ENCODE measurements around the gene ADAMTS2. TPM values are rescaled to one million over a fixed set of nuclear protein-coding genes. Genes with fewer than 3 reads are reported as not detected.

The ADAMTS2 gene
- total RNA-seq, 1 donor from 2014 or later = 18.8 TPM

DNA sequence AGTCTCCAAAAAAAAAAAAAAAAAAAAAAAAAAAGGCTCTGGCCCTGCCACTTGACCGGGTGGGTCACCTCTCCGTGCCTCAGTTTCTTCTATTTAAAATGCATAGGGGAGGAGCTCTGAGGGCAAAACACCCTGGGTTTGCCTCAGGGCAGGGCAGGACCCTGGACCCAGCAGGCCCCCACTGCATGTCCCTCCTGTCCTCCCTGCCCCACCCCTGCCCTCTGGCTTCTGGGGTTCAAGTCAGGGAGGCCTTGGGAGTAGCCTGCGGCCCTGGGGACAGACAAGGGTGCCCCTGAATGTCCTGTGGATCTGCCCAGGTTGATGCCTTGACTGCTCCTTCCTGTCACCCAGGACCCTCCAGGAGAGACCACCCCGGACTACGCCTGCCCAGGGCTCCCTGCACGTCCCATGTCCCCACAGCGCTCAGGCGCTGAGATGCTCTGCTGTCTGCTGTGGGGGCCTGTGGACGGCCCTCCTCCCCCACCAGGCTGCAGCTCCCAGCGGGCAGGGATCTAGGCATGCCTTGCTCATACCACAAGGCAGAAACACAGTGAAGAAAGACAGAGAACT, 35.4 kb downstream of the ADAMTS2 start:
- Histone ChIP-seq H3K4me1 (ENCODE audit: insufficient read depth, low read length) (no peaks in the 10 kb centered on the region), H3K9me3 (ENCODE audit: insufficient read depth, low read depth, low read length) (no peaks in the 10 kb centered on the region), H3K4me3 (ENCODE audit: insufficient read depth, low read depth, low read length) (no peak overlapping the region), H3K36me3 (ENCODE audit: insufficient read depth, low read length) (no peaks in the 10 kb centered on the region), H3K4me2 (ENCODE audit: low read length) (no peak overlapping the region), H3K27me3 (ENCODE audit: insufficient read depth, low read length) (no peaks in the 10 kb centered on the region), H3K79me2 (ENCODE audit: insufficient read depth, low read length) (no peaks in the 10 kb centered on the region), H2AFZ (ENCODE audit: low read depth, low read length) (no peak overlapping the region), H3K9ac (ENCODE audit: low read length) (no peak overlapping the region), H4K20me1 (ENCODE audit: insufficient read depth, low read length) (no peaks in the 10 kb centered on the region), H3K27ac (ENCODE audit: low read depth, low read length) (no peak overlapping the region)
- Mint-ChIP-seq H3K4me3 (ENCODE audit: unreplicated experiment) (no peak overlapping the region), H3K27me3 (ENCODE audit: low read depth, unreplicated experiment) (no peaks in the 10 kb centered on the region), H3K27ac (ENCODE audit: unreplicated experiment) (no peak overlapping the region), H3K9me3 (ENCODE audit: unreplicated experiment) (peaks cover 25% of the 10 kb centered on the region), H3K4me1 (ENCODE audit: low read depth, unreplicated experiment) (no peaks in the 10 kb centered on the region), H3K36me3 (ENCODE audit: low read depth, unreplicated experiment) (peaks cover 5% of the 10 kb centered on the region)
- DNase-seq (ENCODE audit: low read depth) (no peak), FAIRE-seq (no peak)
- TF ChIP-seq EZH2 (IDR thresholded peaks at IDR 0.05; ENCODE audit: insufficient read depth, low read length) = no peak
- TF ChIP-seq, protein P1, sequence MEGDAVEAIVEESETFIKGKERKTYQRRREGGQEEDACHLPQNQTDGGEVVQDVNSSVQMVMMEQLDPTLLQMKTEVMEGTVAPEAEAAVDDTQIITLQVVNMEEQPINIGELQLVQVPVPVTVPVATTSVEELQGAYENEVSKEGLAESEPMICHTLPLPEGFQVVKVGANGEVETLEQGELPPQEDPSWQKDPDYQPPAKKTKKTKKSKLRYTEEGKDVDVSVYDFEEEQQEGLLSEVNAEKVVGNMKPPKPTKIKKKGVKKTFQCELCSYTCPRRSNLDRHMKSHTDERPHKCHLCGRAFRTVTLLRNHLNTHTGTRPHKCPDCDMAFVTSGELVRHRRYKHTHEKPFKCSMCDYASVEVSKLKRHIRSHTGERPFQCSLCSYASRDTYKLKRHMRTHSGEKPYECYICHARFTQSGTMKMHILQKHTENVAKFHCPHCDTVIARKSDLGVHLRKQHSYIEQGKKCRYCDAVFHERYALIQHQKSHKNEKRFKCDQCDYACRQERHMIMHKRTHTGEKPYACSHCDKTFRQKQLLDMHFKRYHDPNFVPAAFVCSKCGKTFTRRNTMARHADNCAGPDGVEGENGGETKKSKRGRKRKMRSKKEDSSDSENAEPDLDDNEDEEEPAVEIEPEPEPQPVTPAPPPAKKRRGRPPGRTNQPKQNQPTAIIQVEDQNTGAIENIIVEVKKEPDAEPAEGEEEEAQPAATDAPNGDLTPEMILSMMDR (IDR thresholded peaks at IDR 0.05; ENCODE audit: insufficient read depth, low read depth, low read length) = no peak

DNA sequence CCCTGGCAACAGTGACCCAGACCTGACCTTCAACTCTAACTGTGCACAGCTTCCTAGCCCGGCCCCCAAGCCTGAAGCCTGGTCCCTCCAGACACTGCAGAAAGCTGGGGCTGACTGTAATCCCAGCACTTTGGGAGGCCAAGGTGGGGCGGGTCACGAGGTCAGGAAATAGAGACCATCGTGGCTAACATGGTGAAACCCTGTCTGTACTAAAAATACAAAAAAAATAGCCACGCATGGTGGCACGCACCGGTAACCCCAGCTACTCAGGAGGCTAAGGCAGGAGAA, 35.9 kb downstream of the ADAMTS2 start:
- Mint-ChIP-seq H3K27ac (ENCODE audit: unreplicated experiment) (no peak overlapping the region), H3K4me3 (ENCODE audit: unreplicated experiment) (no peak overlapping the region), H3K9me3 (ENCODE audit: unreplicated experiment) (peaks cover 29% of the 10 kb centered on the region), H3K27me3 (ENCODE audit: low read depth, unreplicated experiment) (no peaks in the 10 kb centered on the region), H3K36me3 (ENCODE audit: low read depth, unreplicated experiment) (peaks cover 7% of the 10 kb centered on the region), H3K4me1 (ENCODE audit: low read depth, unreplicated experiment) (no peaks in the 10 kb centered on the region)
- FAIRE-seq (no peak), DNase-seq (ENCODE audit: low read depth) (no peak)
- H3K27ac ChIP-seq (ENCODE audit: low read depth, low read length) = no peak overlapping the region
- no peaks in the 10 kb centered on the region for H3K36me3 ChIP-seq (ENCODE audit: insufficient read depth, low read length)
- TF ChIP-seq, protein P1 (IDR thresholded peaks at IDR 0.05; ENCODE audit: insufficient read depth, low read depth, low read length) = no peak
- no peak for TF ChIP-seq EZH2 (IDR thresholded peaks at IDR 0.05; ENCODE audit: insufficient read depth, low read length)
- H3K27me3 ChIP-seq (ENCODE audit: insufficient read depth, low read length) = no peaks in the 10 kb centered on the region
- H3K79me2 ChIP-seq (ENCODE audit: insufficient read depth, low read length) = no peaks in the 10 kb centered on the region
- H3K4me3 ChIP-seq (ENCODE audit: insufficient read depth, low read depth, low read length) = no peak overlapping the region
- H3K9ac ChIP-seq (ENCODE audit: low read length) = no peak overlapping the region
- no peak overlapping the region for H2AFZ ChIP-seq (ENCODE audit: low read depth, low read length)
- no peaks in the 10 kb centered on the region for H3K4me1 ChIP-seq (ENCODE audit: insufficient read depth, low read length)
- no peaks in the 10 kb centered on the region for H4K20me1 ChIP-seq (ENCODE audit: insufficient read depth, low read length)
- H3K9me3 ChIP-seq (ENCODE audit: insufficient read depth, low read depth, low read length) = no peaks in the 10 kb centered on the region
- no peak overlapping the region for H3K4me2 ChIP-seq (ENCODE audit: low read length)

DNA sequence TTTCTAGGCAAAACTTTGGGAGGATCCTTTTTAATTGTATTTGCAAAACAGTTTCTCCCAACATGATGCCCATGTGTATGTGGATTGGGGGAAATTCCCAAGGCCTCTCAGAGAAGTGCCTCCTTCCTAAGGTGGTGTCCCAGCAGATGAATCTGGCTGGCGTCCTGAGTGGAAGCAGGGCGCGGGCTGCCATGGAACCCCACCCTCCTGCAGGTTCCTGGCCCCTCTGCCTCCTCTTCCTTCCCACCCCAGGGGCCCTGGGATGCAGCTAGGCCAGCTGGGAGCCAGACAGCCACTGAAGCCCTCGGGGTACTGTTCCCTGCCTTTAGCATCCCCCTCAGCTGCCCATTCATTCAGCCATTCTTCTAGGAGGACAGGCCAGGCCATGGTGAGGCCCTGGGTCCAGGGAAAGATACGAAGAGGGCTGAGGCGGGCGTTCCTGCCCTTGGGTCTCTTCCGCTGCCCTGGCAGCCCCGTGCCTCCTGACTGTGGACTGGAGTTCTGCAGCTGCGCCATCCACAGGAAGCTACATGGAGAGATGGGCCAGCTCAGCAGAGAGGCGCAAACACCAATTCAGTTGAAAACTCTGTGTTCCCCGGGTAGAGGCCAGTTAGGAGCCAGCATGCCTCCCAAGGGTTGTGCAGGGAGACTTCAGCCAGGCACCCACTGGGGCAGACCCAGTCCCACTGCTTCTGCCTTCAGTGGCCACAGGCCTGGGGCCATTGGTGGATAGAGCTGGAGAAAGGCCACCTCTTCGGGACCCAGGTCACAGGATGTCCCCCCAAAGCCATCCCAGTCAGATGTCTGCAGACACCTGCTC, 36.5 kb downstream of the ADAMTS2 start:
- Mint-ChIP-seq H3K4me3 (ENCODE audit: unreplicated experiment) (no peak overlapping the region), H3K9me3 (ENCODE audit: unreplicated experiment) (peaks cover 31% of the 10 kb centered on the region), H3K27me3 (ENCODE audit: low read depth, unreplicated experiment) (no peaks in the 10 kb centered on the region), H3K36me3 (ENCODE audit: low read depth, unreplicated experiment) (peaks cover 7% of the 10 kb centered on the region), H3K4me1 (ENCODE audit: low read depth, unreplicated experiment) (no peaks in the 10 kb centered on the region), H3K27ac (ENCODE audit: unreplicated experiment) (no peak overlapping the region)
- H3K27ac ChIP-seq (ENCODE audit: low read depth, low read length) = no peak overlapping the region
- no peak overlapping the region for H3K4me3 ChIP-seq (ENCODE audit: insufficient read depth, low read depth, low read length)
- no peak overlapping the region for H2AFZ ChIP-seq (ENCODE audit: low read depth, low read length)
- H3K9me3 ChIP-seq (ENCODE audit: insufficient read depth, low read depth, low read length) = no peaks in the 10 kb centered on the region
- no peak overlapping the region for H3K4me2 ChIP-seq (ENCODE audit: low read length)
- no peaks in the 10 kb centered on the region for H3K4me1 ChIP-seq (ENCODE audit: insufficient read depth, low read length)
- H4K20me1 ChIP-seq (ENCODE audit: insufficient read depth, low read length) = no peaks in the 10 kb centered on the region
- H3K27me3 ChIP-seq (ENCODE audit: insufficient read depth, low read length) = no peaks in the 10 kb centered on the region
- no peak for FAIRE-seq
- DNase-seq (ENCODE audit: low read depth) = no peak
- no peaks in the 10 kb centered on the region for H3K36me3 ChIP-seq (ENCODE audit: insufficient read depth, low read length)
- no peaks in the 10 kb centered on the region for H3K79me2 ChIP-seq (ENCODE audit: insufficient read depth, low read length)
- TF ChIP-seq EZH2 (IDR thresholded peaks at IDR 0.05; ENCODE audit: insufficient read depth, low read length) = no peak
- TF ChIP-seq, protein P1 (IDR thresholded peaks at IDR 0.05; ENCODE audit: insufficient read depth, low read depth, low read length) = no peak
- H3K9ac ChIP-seq (ENCODE audit: low read length) = no peak overlapping the region

All from astrocyte (in vitro differentiated cells and primary cell).